Femur (tissue), 1 donor: ENCODE data around the gene PPCDC.

ENCODE experiments used
- DNase-seq: peaks from one replicate; pipeline ENCODE4 v3.0.0-alpha.2; 2017

PPCDC gene

DNA sequence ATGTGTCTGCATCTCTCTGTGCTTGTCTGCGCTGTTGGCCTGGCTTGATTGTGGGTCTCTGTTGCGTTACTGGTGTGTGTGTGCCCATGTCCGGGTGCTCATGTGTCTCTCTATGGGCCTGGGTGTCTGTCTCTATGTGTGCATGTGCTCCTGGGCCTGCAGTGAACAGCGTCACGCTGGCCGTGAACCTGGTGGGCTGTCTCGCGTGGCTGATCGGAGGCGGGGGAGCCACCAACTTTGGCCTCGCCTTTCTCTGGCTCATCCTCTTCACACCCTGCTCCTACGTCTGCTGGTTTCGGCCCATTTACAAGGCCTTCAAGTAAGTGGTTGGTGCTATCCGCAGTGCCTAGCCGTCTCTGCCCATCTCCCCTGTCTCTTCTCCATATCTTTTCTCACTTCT, 7.0 kb upstream of the PPCDC start:
- DNase-seq: no peak

GRCh38 chr15:75019916-75020315, 3.5 kb upstream of the PPCDC start:
- no peak for DNase-seq

DNA sequence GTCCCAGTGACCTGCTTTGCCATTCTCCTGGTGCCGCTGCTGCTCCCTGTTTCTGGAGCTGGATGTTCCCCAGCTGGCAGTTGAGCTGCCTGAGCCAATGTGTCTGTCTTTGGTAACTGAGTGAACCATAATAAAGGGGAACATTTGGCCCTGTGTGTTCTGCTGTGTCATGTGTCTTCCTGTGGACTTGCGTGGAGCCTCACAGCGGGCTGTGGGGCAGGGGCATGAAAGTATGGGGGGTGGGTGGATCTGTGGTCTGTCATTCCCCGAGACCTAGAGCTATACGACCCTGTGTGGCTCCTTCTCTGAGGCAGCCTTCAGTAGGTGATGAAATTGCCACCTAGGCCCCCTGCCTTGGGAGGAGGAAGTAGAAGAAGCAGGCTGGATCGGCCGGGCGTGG, 2.0 kb upstream of the PPCDC start:
- no peak for DNase-seq

DNA sequence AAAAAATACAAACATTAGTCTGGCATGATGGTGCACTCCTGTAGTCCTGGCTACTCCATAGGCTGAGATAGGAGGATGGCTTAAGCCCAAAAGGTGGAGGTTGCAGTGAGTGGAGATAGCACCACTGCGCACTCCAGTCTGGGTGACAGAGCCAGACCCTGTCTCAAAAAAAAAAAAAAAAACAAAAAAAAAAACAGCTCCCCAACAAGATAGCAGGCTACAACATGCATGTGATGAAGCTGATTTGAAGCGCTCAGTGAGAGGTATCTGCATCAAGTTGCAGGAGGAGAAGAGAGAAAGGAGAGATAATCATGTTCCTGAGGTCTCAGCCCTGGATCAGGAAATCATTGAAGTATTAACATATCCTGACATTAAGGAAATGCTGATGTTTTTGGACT, 608 bp upstream of the PPCDC start:
- DNase-seq: no peak

GRCh38 chr15:75023872-75024636, 664 bp downstream of the PPCDC start:
- DNase-seq: peak; percentile 50

DNA sequence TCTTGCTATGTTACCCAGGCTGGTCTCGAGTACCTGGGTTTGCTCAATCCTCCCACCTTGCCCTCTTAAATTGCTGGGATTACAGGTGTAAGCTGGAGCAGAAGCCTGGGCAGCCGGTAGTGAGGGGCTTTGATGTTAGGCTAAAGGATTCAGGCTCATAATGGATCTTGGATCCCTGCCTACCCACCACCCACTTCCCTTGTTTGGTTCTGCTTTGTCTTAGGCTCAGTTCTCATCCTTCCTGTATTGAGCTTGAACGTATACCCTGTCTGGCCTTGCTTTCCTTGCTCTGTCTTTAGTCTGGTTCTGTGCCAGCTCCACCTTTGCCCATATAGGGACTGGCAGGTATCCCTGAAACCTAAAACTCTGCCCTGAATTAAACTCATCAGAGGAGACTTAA, 1.7 kb downstream of the PPCDC start:
- DNase-seq: no peak

DNA sequence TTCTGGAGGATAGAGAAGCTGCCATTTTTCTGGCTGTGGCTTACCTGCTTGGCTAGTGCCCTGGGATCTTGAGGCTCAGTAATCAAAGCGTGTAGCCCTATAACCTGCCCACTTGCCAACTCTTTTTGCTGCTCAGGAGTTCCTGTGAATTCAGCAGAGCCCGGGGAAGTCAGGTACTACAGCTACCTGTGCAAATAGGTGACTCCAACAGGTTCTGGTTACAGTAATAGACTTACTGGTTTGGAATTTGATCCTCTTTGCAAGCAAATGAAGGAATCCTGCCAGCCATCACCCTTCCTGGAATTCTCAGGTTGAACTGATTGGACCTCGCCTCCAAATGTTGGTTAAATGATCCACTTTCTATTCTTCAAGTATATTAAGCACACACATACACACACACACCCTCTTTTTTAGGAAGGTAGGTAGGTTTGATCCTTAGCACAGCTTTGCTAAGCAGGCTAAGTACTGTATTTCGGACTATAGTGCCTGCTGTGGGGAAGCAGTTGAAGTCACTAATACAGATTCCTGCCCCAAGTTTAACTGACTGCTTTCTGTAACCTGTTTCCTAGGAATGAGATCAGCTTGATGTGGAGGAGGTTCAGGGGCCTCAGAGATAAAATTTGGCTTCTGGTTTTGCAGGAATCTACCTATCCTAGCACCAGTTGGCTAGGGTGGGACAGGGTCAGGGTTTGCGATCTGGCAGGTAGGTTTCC, 2.3 kb downstream of the PPCDC start:
- no peak for DNase-seq

DNA sequence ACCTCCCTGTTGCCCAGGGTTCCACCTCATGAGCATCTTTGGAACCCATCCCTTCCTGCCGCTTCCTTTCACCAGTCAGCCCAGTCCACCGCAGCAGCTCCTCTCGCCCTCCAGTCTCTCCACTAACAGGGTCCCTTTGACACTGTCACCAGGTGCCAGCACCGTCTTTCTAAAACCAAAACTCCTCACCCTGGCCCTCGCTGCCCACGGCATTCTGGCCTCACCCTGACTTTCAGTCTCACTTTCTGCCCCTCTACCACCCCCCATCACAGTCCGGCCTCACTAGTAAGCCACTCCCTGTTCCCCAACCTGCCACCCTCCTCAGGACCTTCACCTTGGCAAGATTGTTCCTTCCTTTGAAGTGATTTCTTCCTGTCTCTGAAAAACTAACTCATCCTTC, 4.2 kb downstream of the PPCDC start:
- no peak for DNase-seq

- no peak for DNase-seq
These were observed 5.6 kb downstream of the PPCDC start for GRCh38 chr15:75028991-75029377.

DNA sequence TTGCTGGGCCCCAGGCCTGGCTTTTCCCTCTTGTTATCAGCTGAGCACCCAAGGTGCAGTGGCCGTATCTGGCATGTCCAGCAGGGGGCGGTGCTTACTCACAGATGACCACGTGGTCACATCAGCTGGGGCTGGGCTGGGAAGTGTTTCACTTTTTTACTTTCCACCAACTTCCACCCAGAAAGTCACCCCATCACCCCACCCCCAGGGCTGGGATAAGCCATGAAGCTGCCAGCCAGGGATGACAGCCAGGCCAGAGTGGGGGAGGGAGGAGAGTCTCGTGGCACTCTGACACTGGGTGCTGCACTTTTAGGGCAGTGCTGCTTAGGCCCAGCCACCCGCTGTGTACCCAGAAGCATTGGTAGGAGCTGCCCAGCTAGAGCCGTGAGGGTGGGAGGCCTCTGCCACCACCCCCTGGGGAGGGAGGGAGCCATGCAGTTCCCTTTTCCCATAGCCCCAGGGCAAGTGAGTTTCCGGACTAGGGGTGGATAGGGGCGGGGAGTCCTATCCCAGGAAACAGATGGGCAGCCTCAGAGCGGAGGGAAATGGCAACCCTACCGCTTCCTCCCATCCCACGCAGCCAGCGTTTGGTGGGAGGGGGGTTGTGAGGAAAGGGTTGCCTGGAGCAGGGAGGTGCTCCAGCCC, 6.1 kb downstream of the PPCDC start:
- peak; percentile 94 for DNase-seq

GRCh38 chr15:75030023-75030413, 6.6 kb downstream of the PPCDC start:
- DNase-seq: no peak

DNA sequence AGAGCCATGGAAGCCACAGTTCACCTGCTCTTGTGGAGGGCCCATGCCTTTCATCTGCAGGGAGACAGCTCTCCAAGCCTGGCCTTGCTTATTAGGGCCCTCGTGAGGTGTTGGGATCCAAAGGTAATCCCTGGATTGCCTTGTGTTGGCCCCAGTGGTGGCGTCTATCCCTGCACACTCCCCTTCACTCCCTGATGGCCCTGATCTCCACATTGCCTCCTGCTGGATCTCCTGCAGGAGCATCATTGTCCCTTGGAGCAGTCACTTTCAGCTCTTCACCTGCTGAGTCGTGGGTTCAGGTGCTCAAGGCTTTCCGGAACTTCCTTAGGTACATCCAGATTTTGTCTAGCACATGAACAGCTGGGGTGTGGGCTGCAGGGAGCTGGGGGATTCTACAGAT, 7.0 kb downstream of the PPCDC start:
- DNase-seq: no peak

GRCh38 chr15:75031848-75032247, 8.5 kb downstream of the PPCDC start:
- no peak for DNase-seq

DNA sequence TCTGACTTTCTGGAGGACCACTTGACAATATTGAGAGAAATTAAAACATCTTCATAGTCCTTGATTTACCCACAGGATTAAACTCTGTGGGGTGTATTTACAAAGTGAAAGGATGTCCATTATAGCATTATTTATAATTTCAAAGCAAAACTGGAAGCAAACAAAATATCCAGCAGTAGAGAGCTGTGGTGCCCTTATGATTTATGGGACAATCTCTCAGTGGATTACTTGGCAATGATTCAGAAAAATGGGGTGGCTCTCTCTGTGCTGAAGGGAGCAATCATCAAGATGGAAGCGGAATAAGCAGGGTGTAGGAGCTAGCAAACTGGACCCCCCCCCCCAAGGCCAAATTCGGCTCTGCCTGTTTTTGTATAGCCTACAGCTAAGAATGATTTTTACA, 9.0 kb downstream of the PPCDC start:
- no peak for DNase-seq

DNA sequence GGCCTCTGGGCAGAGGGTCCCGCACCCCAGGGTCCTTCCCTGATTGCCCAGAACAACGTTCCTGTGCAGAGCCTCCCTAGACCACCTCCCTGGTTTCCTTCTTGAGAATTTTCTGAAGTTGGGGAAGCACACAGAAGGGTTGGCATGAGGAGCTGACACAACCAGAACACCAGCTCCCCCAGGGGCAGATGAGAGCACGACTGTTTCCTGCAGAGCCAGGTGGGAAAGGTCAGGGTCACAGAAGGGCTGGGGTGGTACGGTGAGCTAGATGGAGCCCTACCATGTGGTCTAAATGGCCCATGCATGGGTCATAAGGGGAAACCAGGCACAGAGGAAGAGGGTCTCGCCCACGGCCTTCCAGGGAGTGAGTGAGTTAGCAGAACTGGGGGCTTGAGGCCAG, 10.4 kb downstream of the PPCDC start:
- DNase-seq: no peak

- no peak for DNase-seq
These were observed 11.2 kb downstream of the PPCDC start for GRCh38 chr15:75034615-75035014.

- DNase-seq: no peak
These were observed 12.8 kb downstream of the PPCDC start for GRCh38 chr15:75036212-75036616.

DNA sequence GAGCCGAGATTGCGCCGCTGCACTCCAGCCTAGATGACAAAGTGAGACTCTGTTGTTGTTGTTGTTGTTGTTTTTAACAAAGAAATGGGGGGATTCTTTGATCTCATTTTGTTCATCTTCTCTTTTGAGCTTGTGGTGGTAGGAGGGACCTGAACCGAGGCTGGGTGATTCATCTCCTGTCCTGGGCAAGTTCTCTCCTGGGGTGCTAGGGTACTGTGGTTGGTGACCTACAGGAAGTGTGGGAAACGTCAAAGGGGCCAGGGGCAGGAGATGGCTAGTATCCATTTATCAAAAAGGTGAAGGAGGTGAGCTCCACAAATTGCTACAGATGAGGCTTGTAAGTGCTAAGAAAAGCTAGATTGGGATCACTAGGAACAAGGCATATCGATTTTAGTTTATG, 14.3 kb downstream of the PPCDC start:
- DNase-seq: no peak

GRCh38 chr15:75038231-75038630, 14.8 kb downstream of the PPCDC start:
- no peak for DNase-seq

DNA sequence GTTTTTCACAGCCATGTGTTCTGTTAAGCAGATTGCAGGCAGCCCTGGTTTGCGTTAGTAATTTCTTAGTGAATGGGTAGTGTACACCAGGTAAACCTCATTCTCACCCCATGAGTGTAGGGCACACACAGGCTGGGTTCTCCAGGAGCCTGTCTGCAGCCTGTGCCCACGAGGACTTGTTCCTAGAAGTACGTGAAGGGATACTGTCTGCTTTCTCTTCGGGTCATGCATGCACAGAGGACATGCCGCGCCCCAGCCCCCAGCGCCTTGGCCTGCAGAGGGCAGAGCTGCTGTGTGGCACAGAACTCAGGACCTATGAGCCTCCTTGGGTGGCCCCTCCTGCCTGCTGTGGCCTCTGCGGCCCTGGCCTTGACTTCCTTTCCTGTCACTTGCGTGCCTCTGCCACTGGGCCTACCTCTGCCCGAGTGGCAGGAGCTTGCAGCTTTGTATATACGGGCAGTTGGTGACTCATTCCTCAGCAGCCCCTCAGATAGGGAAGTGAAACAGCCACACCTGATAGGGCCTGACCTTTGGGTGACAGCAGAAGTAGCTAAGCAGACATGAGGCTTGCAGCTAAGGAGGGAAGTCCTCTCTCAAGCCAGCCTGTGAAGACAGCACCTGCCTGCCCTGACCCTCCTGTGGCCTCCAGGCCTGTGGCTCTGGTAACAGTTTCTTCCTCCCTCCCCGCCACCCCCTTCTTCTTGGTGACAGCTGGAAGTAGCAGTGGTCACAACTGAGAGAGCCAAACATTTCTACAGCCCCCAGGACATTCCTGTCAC, 19.5 kb downstream of the PPCDC start:
- DNase-seq: peak; percentile 84

DNA sequence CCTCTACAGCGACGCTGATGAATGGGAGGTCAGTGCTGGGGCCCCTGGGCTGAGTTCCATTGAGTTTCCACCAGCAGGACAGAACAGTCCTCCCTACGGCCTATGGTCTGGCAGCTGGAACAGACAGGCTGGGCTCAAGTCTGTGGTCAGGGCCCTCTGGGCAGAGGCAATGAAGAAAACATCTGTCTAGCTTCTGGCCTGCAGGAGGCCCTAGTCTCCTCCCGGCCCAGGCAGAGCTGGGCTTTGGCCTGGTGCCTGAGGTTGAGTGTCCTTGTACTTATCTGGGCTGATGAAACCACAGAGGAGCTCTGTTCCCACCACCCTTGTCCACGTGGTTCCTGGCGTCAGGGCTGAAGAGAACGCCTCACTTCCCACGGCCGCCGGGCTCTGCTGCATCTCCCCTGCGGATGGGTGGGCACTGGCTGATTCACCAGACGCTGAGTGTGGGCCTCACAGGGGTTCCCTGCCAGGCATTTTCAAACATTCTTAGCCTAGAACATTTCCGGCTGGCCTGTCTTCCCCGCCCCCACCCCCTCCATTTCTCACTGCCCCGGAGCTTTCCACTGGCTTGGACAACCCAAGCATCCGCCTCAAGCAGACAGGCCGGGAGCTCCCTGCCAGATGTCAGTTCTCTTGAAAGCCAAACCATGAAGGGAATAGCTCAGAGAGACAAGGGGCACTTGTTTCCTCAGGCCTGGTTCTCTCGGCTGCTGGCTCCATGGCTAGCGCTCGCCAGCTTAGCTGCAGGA, 20.3 kb downstream of the PPCDC start:
- peak; percentile 95 for DNase-seq

DNA sequence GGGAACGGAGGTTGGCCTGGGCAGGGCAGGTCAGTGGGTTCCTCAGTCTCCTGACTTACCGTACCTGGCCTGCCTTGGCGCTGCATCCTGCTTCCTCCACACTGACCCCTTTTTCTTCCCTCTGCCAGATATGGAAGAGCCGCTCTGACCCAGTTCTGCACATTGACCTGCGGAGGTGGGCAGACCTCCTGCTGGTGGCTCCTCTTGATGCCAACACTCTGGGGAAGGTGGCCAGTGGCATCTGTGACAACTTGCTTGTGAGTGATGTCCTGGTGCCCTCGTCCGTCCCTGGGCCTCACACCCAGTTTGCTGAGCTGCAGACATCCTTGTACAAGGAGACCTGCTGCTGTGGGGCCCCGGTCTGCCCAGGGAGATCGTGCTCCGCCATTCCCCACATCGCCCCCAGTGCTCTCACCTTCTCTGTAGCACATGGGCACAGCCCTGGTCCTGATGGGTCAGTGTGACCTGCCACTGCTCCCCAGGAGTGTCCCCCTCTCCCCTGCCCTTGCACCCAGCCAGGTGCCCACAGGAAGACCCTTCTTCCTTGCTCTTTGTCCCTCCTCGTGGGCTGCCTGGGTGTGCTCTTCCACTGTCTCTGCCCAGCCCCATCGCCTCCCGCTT, 21.0 kb downstream of the PPCDC start:
- no peak for DNase-seq
